Panc1 (cell line): ENCODE data around the gene CBLL1. TPM values are rescaled to one million over a fixed set of nuclear protein-coding genes. Genes with fewer than 3 reads are reported as not detected.

ENCODE experiments used
- ATAC-seq: fragments of 200-7000 bp; cut with Tn5 transposase; 2 replicates; pipeline ENCODE4 v1.9.1; 2020; ENCODE audit warnings: mild to moderate bottlenecking, moderate library complexity
- BruUV-seq: library from RNA; stranded (reverse); fragments of 400-500 nt; replicated peaks from 2 replicates; lab custom pipeline; 2021; lab: Mats Ljungman, UMichigan
- CTCF ChIA-PET: fragments of 300-600 bp; sonication (Branson Sonifier 250); formaldehyde crosslinking; loops from one replicate; lab custom pipeline; 2022; ENCODE audit warnings: antibody characterized with exemption; lab: Charles Lee
- POLR2A ChIA-PET: fragments of 300-600 bp; sonication (Branson Sonifier 250); formaldehyde crosslinking; loops from one replicate; lab custom pipeline; 2022; ENCODE audit warnings: antibody characterized with exemption; lab: Charles Lee
- DNase-seq: peaks from one replicate; pipeline ENCODE4 v3.0.0-alpha.2; 2010; ENCODE audit warnings: low read depth, low spot score
- H3K27ac ChIP-seq: 2 replicates; pipeline ENCODE4 v1.5.1; 2011; ENCODE audit warnings: mild to moderate bottlenecking, low read length, inconsistent platforms
- H3K27me3 ChIP-seq: fragments of 200-500 bp; sonication (Bioruptor generic); 2 replicates; pipeline ENCODE4 v1.6.0; 2014; ENCODE audit warnings: low read length, inconsistent platforms; ENCODE audit not compliant: control insufficient read depth, insufficient read depth
- H3K36me3 ChIP-seq: fragments of 200-500 bp; sonication (Bioruptor generic); 2 replicates; pipeline ENCODE4 v1.5.1; 2014; ENCODE audit warnings: inconsistent platforms, mild to moderate bottlenecking, low read length, moderate library complexity; ENCODE audit not compliant: control insufficient read depth, insufficient read depth
- H3K4me1 ChIP-seq: 2 replicates; pipeline ENCODE4 v1.5.1; 2011; ENCODE audit warnings: inconsistent platforms, mild to moderate bottlenecking, low read length, moderate library complexity; ENCODE audit not compliant: control insufficient read depth, insufficient read depth
- H3K4me3 ChIP-seq, 2 experiments: 2 replicates each; pipeline ENCODE4 v1.5.1; 2011 to 2012; ENCODE audit warnings: low read depth in 2 of 2, low read length in 2 of 2, mild to moderate bottlenecking in 2 of 2, inconsistent platforms in 1 of 2, moderate library complexity in 1 of 2
- H3K9me3 ChIP-seq: fragments of 200-500 bp; sonication (Bioruptor generic); 2 replicates; pipeline ENCODE4 v1.5.1; 2014; ENCODE audit warnings: low read depth, mild to moderate bottlenecking, inconsistent platforms, low read length, moderate library complexity; ENCODE audit not compliant: control insufficient read depth, insufficient read depth
- POLR2AphosphoS5 ChIP-seq: IDR thresholded peaks from 2 replicates; pipeline ENCODE4 v1.6.1; 2012; ENCODE audit warnings: mild to moderate bottlenecking, low read depth, low read length, moderate library complexity
- SIN3A ChIP-seq: IDR thresholded peaks from 2 replicates; pipeline ENCODE4 v1.6.1; 2012; ENCODE audit warnings: low read depth, mild to moderate bottlenecking, low read length, moderate library complexity, borderline replicate concordance; ENCODE audit not compliant: insufficient read depth
- TCF7L2 ChIP-seq: IDR thresholded peaks from 2 replicates; pipeline ENCODE4 v1.6.1; 2011; ENCODE audit warnings: mild to moderate bottlenecking, low read depth, low read length, inconsistent platforms
- in situ Hi-C: cut with HindIII; loops from 2 replicates; pipeline ENCODE4 v1.10.0; 2016; ENCODE audit warnings: low sequenced_read_pairs, low pct_unique_long_range_greater_than_20kb
- intact Hi-C: fragments of 100-400 bp; cut with micrococcal nuclease; formaldehyde crosslinking; loops from one replicate; pipeline ENCODE4 v1.10.0; 2022; ENCODE audit not compliant: unreplicated experiment
- total RNA-seq: library from RNA; stranded (reverse); gene quantifications from one replicate; pipeline ENCODE4 v1.2.1, GENCODE V29; 2021; ENCODE audit not compliant: unreplicated experiment
- TF ChIP-seq, protein P1 (sequence below): fragments of 450-650 bp; IDR thresholded peaks from 2 replicates; pipeline ENCODE4 v1.5.1; 2017; ENCODE audit warnings: mild to moderate bottlenecking
- TF ChIP-seq, protein P2 (sequence below), 2 experiments: IDR thresholded peaks; 2 replicates each; pipeline ENCODE4 v1.6.1; 2011 to 2012; ENCODE audit warnings: low read depth in 2 of 2, control low read depth in 1 of 2, low read length in 1 of 2, mild to moderate bottlenecking in 1 of 2, moderate library complexity in 1 of 2; ENCODE audit not compliant: insufficient read depth in 1 of 2

Gene CBLL1
- total RNA-seq, 1 experiment from 2014 or later, result 34.7 TPM

DNA sequence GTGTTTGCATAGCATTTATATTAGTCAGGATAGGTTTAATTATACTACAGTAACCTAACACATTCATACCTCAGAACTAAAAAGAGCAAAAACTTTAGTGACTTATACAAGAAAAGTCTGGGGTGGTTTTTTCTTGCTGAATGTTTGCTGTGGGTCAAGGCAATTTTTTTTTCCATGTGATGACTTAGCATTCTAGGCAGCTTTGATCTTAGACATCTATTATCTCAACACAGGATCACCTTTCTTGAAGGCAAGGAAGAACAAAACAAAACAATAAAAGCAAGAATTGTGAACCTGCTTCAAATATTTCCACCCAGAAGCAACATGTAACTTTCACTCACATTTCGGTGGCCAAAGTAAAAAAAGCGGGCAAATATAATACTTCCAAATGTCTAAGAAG lies 20.7 kb upstream of the CBLL1 start:
- no peaks in the 10 kb centered on the region for H3K9me3 ChIP-seq
- H3K4me3 ChIP-seq, result no peak overlapping the region
- peaks cover 6% of the 10 kb centered on the region; the same call in 1 of the 2 replicates for H3K27me3 ChIP-seq
- no peaks in the 10 kb centered on the region for H3K36me3 ChIP-seq
- no peak for DNase-seq
- POLR2A ChIA-PET, result no interaction called here
- no peak for ATAC-seq
- no peak for TF ChIP-seq POLR2AphosphoS5
- TF ChIP-seq, protein P1, sequence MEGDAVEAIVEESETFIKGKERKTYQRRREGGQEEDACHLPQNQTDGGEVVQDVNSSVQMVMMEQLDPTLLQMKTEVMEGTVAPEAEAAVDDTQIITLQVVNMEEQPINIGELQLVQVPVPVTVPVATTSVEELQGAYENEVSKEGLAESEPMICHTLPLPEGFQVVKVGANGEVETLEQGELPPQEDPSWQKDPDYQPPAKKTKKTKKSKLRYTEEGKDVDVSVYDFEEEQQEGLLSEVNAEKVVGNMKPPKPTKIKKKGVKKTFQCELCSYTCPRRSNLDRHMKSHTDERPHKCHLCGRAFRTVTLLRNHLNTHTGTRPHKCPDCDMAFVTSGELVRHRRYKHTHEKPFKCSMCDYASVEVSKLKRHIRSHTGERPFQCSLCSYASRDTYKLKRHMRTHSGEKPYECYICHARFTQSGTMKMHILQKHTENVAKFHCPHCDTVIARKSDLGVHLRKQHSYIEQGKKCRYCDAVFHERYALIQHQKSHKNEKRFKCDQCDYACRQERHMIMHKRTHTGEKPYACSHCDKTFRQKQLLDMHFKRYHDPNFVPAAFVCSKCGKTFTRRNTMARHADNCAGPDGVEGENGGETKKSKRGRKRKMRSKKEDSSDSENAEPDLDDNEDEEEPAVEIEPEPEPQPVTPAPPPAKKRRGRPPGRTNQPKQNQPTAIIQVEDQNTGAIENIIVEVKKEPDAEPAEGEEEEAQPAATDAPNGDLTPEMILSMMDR, result no peak
- TF ChIP-seq TCF7L2, result no peak
- TF ChIP-seq SIN3A, result no peak
- TF ChIP-seq, protein P2, sequence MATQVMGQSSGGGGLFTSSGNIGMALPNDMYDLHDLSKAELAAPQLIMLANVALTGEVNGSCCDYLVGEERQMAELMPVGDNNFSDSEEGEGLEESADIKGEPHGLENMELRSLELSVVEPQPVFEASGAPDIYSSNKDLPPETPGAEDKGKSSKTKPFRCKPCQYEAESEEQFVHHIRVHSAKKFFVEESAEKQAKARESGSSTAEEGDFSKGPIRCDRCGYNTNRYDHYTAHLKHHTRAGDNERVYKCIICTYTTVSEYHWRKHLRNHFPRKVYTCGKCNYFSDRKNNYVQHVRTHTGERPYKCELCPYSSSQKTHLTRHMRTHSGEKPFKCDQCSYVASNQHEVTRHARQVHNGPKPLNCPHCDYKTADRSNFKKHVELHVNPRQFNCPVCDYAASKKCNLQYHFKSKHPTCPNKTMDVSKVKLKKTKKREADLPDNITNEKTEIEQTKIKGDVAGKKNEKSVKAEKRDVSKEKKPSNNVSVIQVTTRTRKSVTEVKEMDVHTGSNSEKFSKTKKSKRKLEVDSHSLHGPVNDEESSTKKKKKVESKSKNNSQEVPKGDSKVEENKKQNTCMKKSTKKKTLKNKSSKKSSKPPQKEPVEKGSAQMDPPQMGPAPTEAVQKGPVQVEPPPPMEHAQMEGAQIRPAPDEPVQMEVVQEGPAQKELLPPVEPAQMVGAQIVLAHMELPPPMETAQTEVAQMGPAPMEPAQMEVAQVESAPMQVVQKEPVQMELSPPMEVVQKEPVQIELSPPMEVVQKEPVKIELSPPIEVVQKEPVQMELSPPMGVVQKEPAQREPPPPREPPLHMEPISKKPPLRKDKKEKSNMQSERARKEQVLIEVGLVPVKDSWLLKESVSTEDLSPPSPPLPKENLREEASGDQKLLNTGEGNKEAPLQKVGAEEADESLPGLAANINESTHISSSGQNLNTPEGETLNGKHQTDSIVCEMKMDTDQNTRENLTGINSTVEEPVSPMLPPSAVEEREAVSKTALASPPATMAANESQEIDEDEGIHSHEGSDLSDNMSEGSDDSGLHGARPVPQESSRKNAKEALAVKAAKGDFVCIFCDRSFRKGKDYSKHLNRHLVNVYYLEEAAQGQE (IDR thresholded peaks at IDR 0.05; ENCODE audit: insufficient read depth in 1 of 2, low read depth in 2 of 2, low read length in 1 of 2), result no peak
- intact Hi-C loops, result loop anchor here (10.0 kb wide), 1 partner anchor 128 kb away; no protein-coding TSS in a partner anchor
- no TSS peak for BruUV-seq
- H3K4me1 ChIP-seq, result no peaks in the 10 kb centered on the region
- in situ Hi-C loops, result no loop called here
- no peak overlapping the region for H3K27ac ChIP-seq
- CTCF ChIA-PET, result interaction anchor here (0.8 kb wide), 1 partner anchor 184 kb away, joined by 8 read pairs; no protein-coding TSS in a partner anchor

DNA sequence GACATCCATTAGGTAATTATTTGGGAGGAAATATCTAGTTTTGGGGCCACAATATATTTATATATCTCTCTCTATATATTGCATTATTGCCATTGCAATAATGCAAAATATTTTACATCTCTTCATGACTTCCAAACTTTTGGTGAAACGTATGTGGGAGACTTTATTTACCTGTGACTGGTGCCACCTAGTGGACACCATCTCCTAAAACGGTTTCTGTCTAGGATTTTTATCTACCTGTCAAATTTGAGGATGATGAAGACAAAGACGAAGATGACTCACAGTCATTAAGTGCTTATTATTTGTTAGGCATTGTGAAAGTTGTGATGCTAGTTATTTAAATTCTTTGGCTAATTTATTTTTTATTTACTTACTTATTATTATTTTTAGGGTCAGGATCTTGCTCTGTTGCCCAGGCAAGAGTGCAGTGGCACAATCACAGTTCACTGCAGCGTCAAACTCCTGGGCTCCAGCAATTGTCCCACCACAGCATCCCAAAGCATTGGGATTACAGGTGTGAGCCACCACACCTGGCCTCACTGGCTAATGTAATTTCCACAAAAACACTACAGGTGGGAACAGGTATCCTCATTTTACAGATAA lies 18.7 kb upstream of the CBLL1 start:
- TF ChIP-seq POLR2AphosphoS5, result no peak
- TF ChIP-seq, protein P1, result peak; percentile 74
- DNase-seq, result peak; percentile 32
- CTCF ChIA-PET, result interaction anchor here (1.1 kb wide), 1 partner anchor 262 kb away, joined by 3 read pairs; no protein-coding TSS in a partner anchor
- in situ Hi-C loops, result no loop called here
- Histone ChIP-seq H3K9me3 (no peaks in the 10 kb centered on the region), H3K36me3 (no peaks in the 10 kb centered on the region), H3K4me3 (no peak overlapping the region), H3K4me1 (no peaks in the 10 kb centered on the region), H3K27ac (no peak overlapping the region), H3K27me3 (peaks cover 9% of the 10 kb centered on the region; the same call in 1 of the 2 replicates)
- intact Hi-C loops, result loop anchor here (1.0 to 10.0 kb wide), 3 partner anchors 130 to 523 kb away; no protein-coding TSS in a partner anchor
- no TSS peak for BruUV-seq
- POLR2A ChIA-PET, result no interaction called here
- ATAC-seq, result peak; percentile 56; the same call in 1 of the 2 replicates
